ENCODE data around the gene PHF13.

Gene PHF13

GRCh38 chr1:6622396-6623152 lies 9.0 kb downstream of the PHF13 start:
- Histone ChIP-seq H3K27ac (no peak overlapping the region), H3K4me3 (ENCODE audit: low read depth in 1 of 2, low read length in 1 of 2) (no peak overlapping the region), H3K4me1 (ENCODE audit: control insufficient read depth in 1 of 2, insufficient read depth in 1 of 2, low read depth in 1 of 2, low read length in 1 of 2) (peaks cover 13 to 17% of the 10 kb centered on the region in 2 experiments), H3K27me3 (no peaks in the 10 kb centered on the region), H3K9me3 (no peaks in the 10 kb centered on the region), H3K36me3 (peaks cover 30% of the 10 kb centered on the region)
- TF ChIP-seq CTCF (IDR thresholded peaks at IDR 0.05), result no peak

GRCh38 chr1:6623269-6623965 lies 9.9 kb downstream of the PHF13 start:
- no peaks in the 10 kb centered on the region for H3K27me3 ChIP-seq
- no peaks in the 10 kb centered on the region for H3K9me3 ChIP-seq
- no peak overlapping the region for H3K27ac ChIP-seq
- no peak for TF ChIP-seq CTCF (IDR thresholded peaks at IDR 0.05)
- H3K4me1 ChIP-seq (ENCODE audit: control insufficient read depth in 1 of 2, insufficient read depth in 1 of 2, low read depth in 1 of 2, low read length in 1 of 2), result peaks cover 13 to 17% of the 10 kb centered on the region in 2 experiments
- H3K4me3 ChIP-seq (ENCODE audit: low read depth in 1 of 2, low read length in 1 of 2), result no peak overlapping the region
- peaks cover 37% of the 10 kb centered on the region for H3K36me3 ChIP-seq

GRCh38 chr1:6624710-6625583 lies 11.4 kb downstream of the PHF13 start, which contains the start of gene THAP3:
TSS of gene THAP3 (plus strand) at chr1:6624868. CDS start at chr1:6625219, 351 bp downstream.
- Histone ChIP-seq H3K4me3 (ENCODE audit: low read depth in 1 of 2, low read length in 1 of 2) (peak within 1 kb of the TSS; percentile 69 to 74), H3K36me3 (peaks cover 45% of the 10 kb centered on the region)

GRCh38 chr1:6625584-6626149 lies 12.1 kb downstream of the PHF13 start:
- peaks cover 13 to 17% of the 10 kb centered on the region in 2 experiments for H3K4me1 ChIP-seq (ENCODE audit: control insufficient read depth in 1 of 2, insufficient read depth in 1 of 2, low read depth in 1 of 2, low read length in 1 of 2)
- H3K27me3 ChIP-seq, result no peaks in the 10 kb centered on the region
- peaks cover 46% of the 10 kb centered on the region for H3K36me3 ChIP-seq
- H3K27ac ChIP-seq, result peak overlapping the region; percentile 69
- no peak for TF ChIP-seq CTCF (IDR thresholded peaks at IDR 0.05)
- peak overlapping the region; percentile 69 to 74 for H3K4me3 ChIP-seq (ENCODE audit: low read depth in 1 of 2, low read length in 1 of 2)
- no peaks in the 10 kb centered on the region for H3K9me3 ChIP-seq

More at GRCh38 chr1:6624710-6625583, 11.4 kb downstream of the PHF13 start, which contains the start of gene THAP3:
- TF ChIP-seq CTCF (IDR thresholded peaks at IDR 0.05), result peak; percentile 81
- H3K27me3 ChIP-seq, result no peaks in the 10 kb centered on the region
- peak within 1 kb of the TSS; percentile 69 for H3K27ac ChIP-seq
- peaks cover 13 to 17% of the 10 kb centered on the region in 2 experiments for H3K4me1 ChIP-seq (ENCODE audit: control insufficient read depth in 1 of 2, insufficient read depth in 1 of 2, low read depth in 1 of 2, low read length in 1 of 2)
- H3K9me3 ChIP-seq, result no peaks in the 10 kb centered on the region

GRCh38 chr1:6627031-6627430 lies 13.5 kb downstream of the PHF13 start:
- no peak for TF ChIP-seq CTCF (IDR thresholded peaks at IDR 0.05)

More at GRCh38 chr1:6627031-6627430, 13.5 kb downstream of the PHF13 start:
- no peak overlapping the region for H3K27ac ChIP-seq
- H3K36me3 ChIP-seq, result peaks cover 46% of the 10 kb centered on the region
- H3K27me3 ChIP-seq, result no peaks in the 10 kb centered on the region
- H3K4me1 ChIP-seq (ENCODE audit: control insufficient read depth in 1 of 2, insufficient read depth in 1 of 2, low read depth in 1 of 2, low read length in 1 of 2), result peaks cover 13 to 17% of the 10 kb centered on the region in 2 experiments
- no peak overlapping the region for H3K4me3 ChIP-seq (ENCODE audit: low read depth in 1 of 2, low read length in 1 of 2)
- no peaks in the 10 kb centered on the region for H3K9me3 ChIP-seq

Measured in neutrophil (primary cell).